Endothelial cell of umbilical vein (primary cell): ENCODE results near the gene DCTD. TPM values are rescaled to one million over a fixed set of nuclear protein-coding genes. Genes with fewer than 3 reads are reported as not detected.

Experiments used
- BruUV-seq: library from RNA; stranded (reverse); fragments of 400-500 nt; replicated peaks from 2 replicates; lab custom pipeline; 2021; lab: Mats Ljungman, UMichigan
- CTCF ChIA-PET: fragments of 300-600, 350-600 bp; sonication (Branson Sonifier 250); formaldehyde crosslinking; loops from one replicate; lab custom pipeline; 2021; ENCODE audit warnings: antibody characterized with exemption, inconsistent platforms; lab: Charles Lee
- POLR2A ChIA-PET: fragments of 300-600, 350-600 bp; sonication (Branson Sonifier 250); formaldehyde crosslinking; loops from one replicate; lab custom pipeline; 2021; ENCODE audit warnings: antibody characterized with exemption, inconsistent platforms; lab: Charles Lee
- DNase-seq: peaks from one replicate; pipeline ENCODE4 v3.0.0-alpha.2; 2011; ENCODE audit warnings: low read depth, low spot score
- FAIRE-seq: peaks from 2 replicates; lab custom pipeline; 2011; peaks lifted over from hg19 to GRCh38; lab: Jason Lieb, UNC
- H2AFZ ChIP-seq: 2 replicates; pipeline ENCODE4 v1.6.0; 2012; ENCODE audit warnings: low read depth, low read length, control low read depth, inconsistent platforms
- H3K27ac ChIP-seq: 2 replicates; pipeline ENCODE4 v1.5.1; 2011; ENCODE audit warnings: low read depth, mild to moderate bottlenecking, control low read depth, low read length, moderate library complexity; ENCODE audit not compliant: insufficient read depth
- H3K27me3 ChIP-seq, 2 experiments: 2 replicates each; pipeline versions ENCODE4 v1.6.0 to v1.6.1; 2011; ENCODE audit warnings: low read length in 2 of 2, mixed read lengths in 1 of 2; ENCODE audit not compliant: control insufficient read depth in 2 of 2, insufficient read depth in 2 of 2
- H3K36me3 ChIP-seq, 2 experiments: 2 replicates in 1 of 2; 3 replicates in 1 of 2; pipeline ENCODE4 v1.5.1; 2011; ENCODE audit warnings: low read length in 2 of 2, mild to moderate bottlenecking in 1 of 2, moderate library complexity in 1 of 2; ENCODE audit not compliant: control insufficient read depth in 2 of 2, insufficient read depth in 2 of 2; ENCODE audit errors: extremely low read depth in 1 of 2
- H3K4me1 ChIP-seq: 3 replicates; pipeline ENCODE4 v1.5.1; 2011; ENCODE audit warnings: mild to moderate bottlenecking, low read length; ENCODE audit not compliant: control insufficient read depth, insufficient read depth; ENCODE audit errors: extremely low read depth
- H3K4me2 ChIP-seq: 2 replicates; pipeline ENCODE4 v1.6.1; 2011; ENCODE audit warnings: low read length, control low read depth, mixed read lengths; ENCODE audit not compliant: insufficient read depth
- H3K4me3 ChIP-seq, 3 experiments: fragments of 200-600 bp in 1 of 3; sonication (generic), shearing (Covaris generic) in 1 of 3; replicated peaks in 1 of 3; 2 replicates each; pipeline ENCODE4 v1.5.1; 2011 to 2016; ENCODE audit warnings: control low read depth in 3 of 3, low read length in 3 of 3, mild to moderate bottlenecking in 2 of 3, inconsistent platforms in 1 of 3, low read depth in 1 of 3, moderate library complexity in 1 of 3; ENCODE audit not compliant: insufficient read depth in 1 of 3
- H3K79me2 ChIP-seq: 2 replicates; pipeline ENCODE4 v1.6.0; 2012; ENCODE audit warnings: low read length, inconsistent platforms; ENCODE audit not compliant: control insufficient read depth, insufficient read depth
- H3K9ac ChIP-seq: replicated peaks from 2 replicates; pipeline ENCODE3; 2011; ENCODE audit warnings: low read length, control low read depth; ENCODE audit not compliant: insufficient read depth; ENCODE audit errors: extremely low read depth
- H3K9me1 ChIP-seq: replicated peaks from 3 replicates; pipeline ENCODE4 v1.6.0; 2011; ENCODE audit warnings: mild to moderate bottlenecking, low read length; ENCODE audit not compliant: control insufficient read depth, insufficient read depth; ENCODE audit errors: extremely low read depth
- H3K9me3 ChIP-seq: replicated peaks from 2 replicates; pipeline ENCODE4 v1.5.1; 2012; ENCODE audit warnings: low read length, inconsistent platforms; ENCODE audit not compliant: control insufficient read depth, insufficient read depth
- H4K20me1 ChIP-seq: replicated peaks from 2 replicates; pipeline ENCODE3; 2011; ENCODE audit warnings: mild to moderate bottlenecking, low read length; ENCODE audit not compliant: control insufficient read depth, insufficient read depth; ENCODE audit errors: extremely low read depth
- EZH2 ChIP-seq: IDR thresholded peaks from 2 replicates; pipeline ENCODE4 v1.6.1; 2012; ENCODE audit warnings: borderline replicate concordance, low read depth, mild to moderate bottlenecking, moderate library complexity, low read length, inconsistent platforms; ENCODE audit not compliant: severe bottlenecking
- FOS ChIP-seq: IDR thresholded peaks from 2 replicates; pipeline ENCODE4 v1.6.1; 2011; ENCODE audit warnings: mild to moderate bottlenecking, low read length, moderate library complexity, borderline replicate concordance; ENCODE audit not compliant: insufficient read depth
- GATA2 ChIP-seq: IDR thresholded peaks from 2 replicates; pipeline ENCODE4 v1.7.0; 2011; ENCODE audit warnings: low read depth, mild to moderate bottlenecking, moderate library complexity, mixed read lengths, low read length; ENCODE audit not compliant: insufficient read length, insufficient read depth
- JUN ChIP-seq: IDR thresholded peaks from 2 replicates; pipeline ENCODE4 v1.6.1; 2011; ENCODE audit warnings: borderline replicate concordance, low read depth; ENCODE audit not compliant: insufficient read length, insufficient read depth
- MYC ChIP-seq: IDR thresholded peaks from one replicate; pipeline ENCODE4 v1.6.1; 2011; ENCODE audit warnings: mild to moderate bottlenecking, low read depth, low read length
- POLR2A ChIP-seq: IDR thresholded peaks from 2 replicates; pipeline ENCODE4 v1.6.1; 2012; ENCODE audit warnings: low read depth, mild to moderate bottlenecking, control low read depth, low read length
- POLR2AphosphoS5 ChIP-seq: IDR thresholded peaks from 2 replicates; pipeline ENCODE4 v1.6.1; 2012; ENCODE audit warnings: low read depth, mild to moderate bottlenecking, control low read depth, low read length, moderate library complexity; ENCODE audit not compliant: insufficient read depth
- dilution Hi-C: fragments of 300-500 bp; cut with MboI; formaldehyde crosslinking; loops from one replicate; pipeline ENCODE4 v1.15.0; 2019; ENCODE audit warnings: low sequenced_read_pairs; ENCODE audit not compliant: extremely low pct_ligation_motif_present
- intact Hi-C: fragments of 100-400 bp; cut with micrococcal nuclease; formaldehyde crosslinking; loops from one replicate; pipeline ENCODE4 v1.10.0; 2022
- polyA plus RNA-seq, 4 experiments: library from polyadenylated mRNA; depleted of rRNA in 3 of 4; stranded (reverse) in 3 of 4; unstranded in 1 of 4; fragments of >200 nt; gene quantifications; 2 replicates each; pipeline versions ENCODE4 v1.2.1 to v1.2.3, GENCODE V29; 2011 to 2012; ENCODE audit warnings: missing spikeins in 1 of 4
- total RNA-seq: library from RNA; stranded (reverse); gene quantifications from 2 replicates; pipeline ENCODE4 v1.2.3, GENCODE V29; 2021
- TF ChIP-seq, protein P1 (sequence below), 2 donors: IDR thresholded peaks; 1 replicate in 1 of 2; 2 replicates in 1 of 2; pipeline ENCODE4 v1.5.1; 2011; ENCODE audit warnings: low read length in 2 of 2, mild to moderate bottlenecking in 2 of 2, moderate library complexity in 2 of 2, control low read depth in 1 of 2, inconsistent platforms in 1 of 2, low read depth in 1 of 2; ENCODE audit not compliant: insufficient read depth in 1 of 2; ENCODE audit errors: extremely low read depth in 1 of 2
- TF ChIP-seq, protein P2 (sequence below): IDR thresholded peaks from 2 replicates; pipeline ENCODE4 v1.6.1; 2011; ENCODE audit not compliant: insufficient read depth, insufficient read length

DCTD gene
- total and polyA plus RNA-seq, 2 donors (not counting 3 experiments of a cell fraction or from before 2014, with no cell fraction given) = 105 to 111 TPM

DNA sequence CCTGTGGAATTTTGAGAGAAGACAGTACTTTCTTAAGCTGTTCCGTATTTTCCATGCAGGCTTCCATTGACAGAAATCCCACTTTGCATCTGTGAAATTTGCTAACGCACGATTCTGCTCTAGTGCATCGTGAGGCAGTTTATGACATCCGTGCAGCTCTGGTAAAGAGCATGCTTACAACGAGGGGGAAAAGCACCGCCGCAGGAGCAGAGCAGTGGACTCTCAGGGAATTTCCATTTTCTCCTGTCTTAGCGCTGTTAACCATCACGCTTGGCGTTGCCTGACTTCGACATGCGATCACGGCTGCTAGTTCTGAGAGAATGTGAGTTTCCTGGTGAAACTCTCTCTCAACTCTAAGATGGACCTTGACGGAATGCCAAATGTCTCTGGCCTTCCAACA lies 43.9 kb downstream of the DCTD start:
- H3K9me3 ChIP-seq = no peaks in the 10 kb centered on the region
- no peak for FAIRE-seq
- dilution Hi-C loops = no loop called here
- BruUV-seq = no TSS peak
- no peak for TF ChIP-seq EZH2
- no peak for TF ChIP-seq GATA2
- no peak for TF ChIP-seq POLR2A
- TF ChIP-seq, protein P1, sequence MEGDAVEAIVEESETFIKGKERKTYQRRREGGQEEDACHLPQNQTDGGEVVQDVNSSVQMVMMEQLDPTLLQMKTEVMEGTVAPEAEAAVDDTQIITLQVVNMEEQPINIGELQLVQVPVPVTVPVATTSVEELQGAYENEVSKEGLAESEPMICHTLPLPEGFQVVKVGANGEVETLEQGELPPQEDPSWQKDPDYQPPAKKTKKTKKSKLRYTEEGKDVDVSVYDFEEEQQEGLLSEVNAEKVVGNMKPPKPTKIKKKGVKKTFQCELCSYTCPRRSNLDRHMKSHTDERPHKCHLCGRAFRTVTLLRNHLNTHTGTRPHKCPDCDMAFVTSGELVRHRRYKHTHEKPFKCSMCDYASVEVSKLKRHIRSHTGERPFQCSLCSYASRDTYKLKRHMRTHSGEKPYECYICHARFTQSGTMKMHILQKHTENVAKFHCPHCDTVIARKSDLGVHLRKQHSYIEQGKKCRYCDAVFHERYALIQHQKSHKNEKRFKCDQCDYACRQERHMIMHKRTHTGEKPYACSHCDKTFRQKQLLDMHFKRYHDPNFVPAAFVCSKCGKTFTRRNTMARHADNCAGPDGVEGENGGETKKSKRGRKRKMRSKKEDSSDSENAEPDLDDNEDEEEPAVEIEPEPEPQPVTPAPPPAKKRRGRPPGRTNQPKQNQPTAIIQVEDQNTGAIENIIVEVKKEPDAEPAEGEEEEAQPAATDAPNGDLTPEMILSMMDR (IDR thresholded peaks at IDR 0.05; ENCODE audit: extremely low read depth in 1 of 2, insufficient read depth in 1 of 2, low read depth in 1 of 2, low read length in 2 of 2) = no peak
- TF ChIP-seq POLR2AphosphoS5 = no peak
- no peak for TF ChIP-seq JUN
- no peak for TF ChIP-seq MYC
- TF ChIP-seq, protein P2, sequence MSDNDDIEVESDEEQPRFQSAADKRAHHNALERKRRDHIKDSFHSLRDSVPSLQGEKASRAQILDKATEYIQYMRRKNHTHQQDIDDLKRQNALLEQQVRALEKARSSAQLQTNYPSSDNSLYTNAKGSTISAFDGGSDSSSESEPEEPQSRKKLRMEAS = no peak
- TF ChIP-seq FOS = no peak
- no peak overlapping the region for H3K27ac ChIP-seq
- H3K36me3 ChIP-seq = no peaks in the 10 kb centered on the region
- no peaks in the 10 kb centered on the region for H3K4me1 ChIP-seq
- no peaks in the 10 kb centered on the region for H3K9me1 ChIP-seq
- H3K9ac ChIP-seq = no peak overlapping the region
- H2AFZ ChIP-seq = no peak overlapping the region
- H3K4me3 ChIP-seq = no peak overlapping the region
- no peak for DNase-seq
- H3K27me3 ChIP-seq = no peaks in the 10 kb centered on the region
- no peak overlapping the region for H3K4me2 ChIP-seq
- CTCF ChIA-PET = no interaction called here
- no peaks in the 10 kb centered on the region for H3K79me2 ChIP-seq
- H4K20me1 ChIP-seq = no peaks in the 10 kb centered on the region
- intact Hi-C loops = no loop called here
- POLR2A ChIA-PET = no interaction called here
